ENCODE data around the gene ELMOD1.
A peak's percentile ranks its signal among the peaks of the same experiment; 100 is the strongest.

Gene ELMOD1

GRCh38 chr11:107592813-107593212 lies 1.9 kb downstream of the ELMOD1 start:
- TF ChIP-seq ZNF341 (tag by site-specific recombination; IDR thresholded peaks at IDR 0.05; ENCODE audit: low read depth) (peak; percentile 29; the same call in 1 of the 2 replicates), AEBP2 (tag by site-specific recombination; IDR thresholded peaks at IDR 0.05; ENCODE audit: borderline replicate concordance) (no peak)
- no peak overlapping the region for H3K27ac ChIP-seq (ENCODE audit: extremely low read depth, low read depth, low read length)
- no peaks in the 10 kb centered on the region for H3K9me3 ChIP-seq (ENCODE audit: control insufficient read depth, insufficient read depth, low read depth, low read length)
- ChIA-PET POLR2A (no interaction called here), CTCF (interaction anchor here (1.0 kb wide), 1 partner anchor 178 kb away, joined by 3 read pairs; no protein-coding TSS in a partner anchor)
- no peaks in the 10 kb centered on the region for H3K36me3 ChIP-seq (ENCODE audit: control insufficient read depth in 2 of 2, insufficient read depth in 1 of 2, low read length in 2 of 2)
- no peak overlapping the region for H3K4me3 ChIP-seq (ENCODE audit: low read depth, low read length)
- H3K4me1 ChIP-seq (ENCODE audit: control insufficient read depth, insufficient read depth, low read length), result no peaks in the 10 kb centered on the region

- ChIA-PET POLR2A (no interaction called here), CTCF (interaction anchor here (0.5 to 0.7 kb wide), 3 partner anchors 55 to 94 kb away, joined by 4 to 6 read pairs (median 4); no protein-coding TSS in a partner anchor)
- TF ChIP-seq ZNF341 (tag by site-specific recombination; IDR thresholded peaks at IDR 0.05; ENCODE audit: low read depth), result peak; percentile 13; the same call in 1 of the 2 replicates
- TF ChIP-seq KLF9 (tag by site-specific recombination; IDR thresholded peaks at IDR 0.05; ENCODE audit: low read depth), result peak; percentile 52
- TF ChIP-seq ZNF280D (tag by site-specific recombination; IDR thresholded peaks at IDR 0.05), result no peak
- Histone ChIP-seq H3K4me3 (ENCODE audit: low read depth, low read length) (no peak overlapping the region), H3K9me3 (ENCODE audit: control insufficient read depth, insufficient read depth, low read depth, low read length) (no peaks in the 10 kb centered on the region), H3K36me3 (ENCODE audit: control insufficient read depth in 2 of 2, insufficient read depth in 1 of 2, low read length in 2 of 2) (no peaks in the 10 kb centered on the region), H3K4me1 (ENCODE audit: control insufficient read depth, insufficient read depth, low read length) (no peaks in the 10 kb centered on the region), H3K27ac (ENCODE audit: extremely low read depth, low read depth, low read length) (no peak overlapping the region)
Measured at GRCh38 chr11:107593951-107594350, 3.0 kb downstream of the ELMOD1 start.

GRCh38 chr11:107594736-107595135 lies 3.8 kb downstream of the ELMOD1 start:
- CTCF ChIA-PET, result interaction anchor here (0.7 to 1.1 kb wide), 2 partner anchors 56 to 95 kb away, joined by 4 read pairs; no protein-coding TSS in a partner anchor
- TF ChIP-seq ZNF660 (tag by site-specific recombination; IDR thresholded peaks at IDR 0.05), result no peak
- no peak for TF ChIP-seq ZNF747 (tag by site-specific recombination; IDR thresholded peaks at IDR 0.05)
- TF ChIP-seq ZNF10 (tag by site-specific recombination; IDR thresholded peaks at IDR 0.05), result no peak
- no peak for TF ChIP-seq ZFP69B (tag by site-specific recombination; IDR thresholded peaks at IDR 0.05)
- no peak for TF ChIP-seq GLI4 (tag by site-specific recombination; IDR thresholded peaks at IDR 0.05)
- TF ChIP-seq ZBTB17 (tag by site-specific recombination; IDR thresholded peaks at IDR 0.05), result no peak
- TF ChIP-seq ZNF114 (tag by site-specific recombination; IDR thresholded peaks at IDR 0.05), result no peak
- no peak for TF ChIP-seq ZNF654 (tag by site-specific recombination; IDR thresholded peaks at IDR 0.05; ENCODE audit: low read depth)
- no peak for TF ChIP-seq ZNF610 (tag by site-specific recombination; IDR thresholded peaks at IDR 0.05; ENCODE audit: borderline replicate concordance)
- no peak for TF ChIP-seq KLF10 (tag by site-specific recombination; IDR thresholded peaks at IDR 0.05)
- no peak for TF ChIP-seq ZNF138 (tag by site-specific recombination; IDR thresholded peaks at IDR 0.05; ENCODE audit: borderline replicate concordance)
- no peak for TF ChIP-seq PRDM4 (tag by site-specific recombination; IDR thresholded peaks at IDR 0.05)
- TF ChIP-seq ZNF112 (tag by site-specific recombination; IDR thresholded peaks at IDR 0.05), result no peak
- no peak for TF ChIP-seq ZNF366 (tag by site-specific recombination; conservative IDR thresholded peaks at IDR 0.05)
- TF ChIP-seq OSR2 (tag by site-specific recombination; IDR thresholded peaks at IDR 0.05), result no peak
- TF ChIP-seq ZNF423 (tag by site-specific recombination; IDR thresholded peaks at IDR 0.05), result no peak
- TF ChIP-seq ZNF121 (tag by site-specific recombination; IDR thresholded peaks at IDR 0.05), result no peak
- no peak for TF ChIP-seq ZNF433 (tag by site-specific recombination; IDR thresholded peaks at IDR 0.05; ENCODE audit: low read depth)
- TF ChIP-seq KLF16 (tag by site-specific recombination; IDR thresholded peaks at IDR 0.05), result no peak
- TF ChIP-seq CTCF (tag by site-specific recombination; IDR thresholded peaks at IDR 0.05), result no peak
- Histone ChIP-seq H3K9me3 (ENCODE audit: control insufficient read depth, insufficient read depth, low read depth, low read length) (no peaks in the 10 kb centered on the region), H3K4me1 (ENCODE audit: control insufficient read depth, insufficient read depth, low read length) (no peaks in the 10 kb centered on the region), H3K4me3 (ENCODE audit: low read depth, low read length) (no peak overlapping the region), H3K27ac (ENCODE audit: extremely low read depth, low read depth, low read length) (no peak overlapping the region), H3K36me3 (ENCODE audit: control insufficient read depth in 2 of 2, insufficient read depth in 1 of 2, low read length in 2 of 2) (no peaks in the 10 kb centered on the region)
- POLR2A ChIA-PET, result no interaction called here
